Measurements from ENCODE around the gene SH3BP2.

GRCh38 chr4:2855584-2855983 lies 62.7 kb downstream of the SH3BP2 start:
- no peak for TF ChIP-seq POLR2A (IDR thresholded peaks at IDR 0.05)
- TF ChIP-seq, protein P1, sequence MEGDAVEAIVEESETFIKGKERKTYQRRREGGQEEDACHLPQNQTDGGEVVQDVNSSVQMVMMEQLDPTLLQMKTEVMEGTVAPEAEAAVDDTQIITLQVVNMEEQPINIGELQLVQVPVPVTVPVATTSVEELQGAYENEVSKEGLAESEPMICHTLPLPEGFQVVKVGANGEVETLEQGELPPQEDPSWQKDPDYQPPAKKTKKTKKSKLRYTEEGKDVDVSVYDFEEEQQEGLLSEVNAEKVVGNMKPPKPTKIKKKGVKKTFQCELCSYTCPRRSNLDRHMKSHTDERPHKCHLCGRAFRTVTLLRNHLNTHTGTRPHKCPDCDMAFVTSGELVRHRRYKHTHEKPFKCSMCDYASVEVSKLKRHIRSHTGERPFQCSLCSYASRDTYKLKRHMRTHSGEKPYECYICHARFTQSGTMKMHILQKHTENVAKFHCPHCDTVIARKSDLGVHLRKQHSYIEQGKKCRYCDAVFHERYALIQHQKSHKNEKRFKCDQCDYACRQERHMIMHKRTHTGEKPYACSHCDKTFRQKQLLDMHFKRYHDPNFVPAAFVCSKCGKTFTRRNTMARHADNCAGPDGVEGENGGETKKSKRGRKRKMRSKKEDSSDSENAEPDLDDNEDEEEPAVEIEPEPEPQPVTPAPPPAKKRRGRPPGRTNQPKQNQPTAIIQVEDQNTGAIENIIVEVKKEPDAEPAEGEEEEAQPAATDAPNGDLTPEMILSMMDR (IDR thresholded peaks at IDR 0.05), result no peak

All from prostate gland (tissue), 2 donors.